Measurements from ENCODE around the gene KRT78. TPM values are rescaled to one million over a fixed set of nuclear protein-coding genes. Genes with fewer than 3 reads are reported as not detected.
"Not testable (repeated sequence)": the region's sequence is repeated elsewhere in the genome, so short reads cannot be mapped to it uniquely, and the experiment has no call there.

KRT78 gene
- total RNA-seq, 1 experiment from 2014 or later = not detected

- DNase-seq (ENCODE audit: low read depth) = no peak
Measured at GRCh38 chr12:52872644-52873389, 24.0 kb upstream of the KRT78 start.

GRCh38 chr12:52871291-52872039 is 22.7 kb upstream of the KRT78 start:
- DNase-seq (ENCODE audit: low read depth) = peak; percentile 82

GRCh38 chr12:52870361-52871290 is 21.8 kb upstream of the KRT78 start:
- DNase-seq (ENCODE audit: low read depth) = peak; percentile 69

GRCh38 chr12:52867642-52868041 is 18.8 kb upstream of the KRT78 start:
- DNase-seq (ENCODE audit: low read depth) = no peak

GRCh38 chr12:52867152-52867551 is 18.4 kb upstream of the KRT78 start:
- DNase-seq (ENCODE audit: low read depth) = no peak

- peak; percentile 78 for DNase-seq (ENCODE audit: low read depth)
Measured at GRCh38 chr12:52865090-52865944, 16.5 kb upstream of the KRT78 start.

GRCh38 chr12:52862023-52862422 is 13.2 kb upstream of the KRT78 start:
- no peak for DNase-seq (ENCODE audit: low read depth)

- no peak for DNase-seq (ENCODE audit: low read depth)
Measured at GRCh38 chr12:52861511-52861910, 12.7 kb upstream of the KRT78 start.

GRCh38 chr12:52860102-52860823 is 11.5 kb upstream of the KRT78 start:
- DNase-seq (ENCODE audit: low read depth) = peak; percentile 44

GRCh38 chr12:52857500-52857899 is 8.7 kb upstream of the KRT78 start:
- no peak for DNase-seq (ENCODE audit: low read depth)

GRCh38 chr12:52856787-52857186 is 8.0 kb upstream of the KRT78 start:
- no peak for DNase-seq (ENCODE audit: low read depth)

GRCh38 chr12:52856077-52856476 is 7.3 kb upstream of the KRT78 start:
- not testable (repeated sequence) for DNase-seq (ENCODE audit: low read depth)

GRCh38 chr12:52851787-52852186 is 3.0 kb upstream of the KRT78 start:
- DNase-seq (ENCODE audit: low read depth) = no peak

- DNase-seq (ENCODE audit: low read depth) = no peak
Measured at GRCh38 chr12:52850681-52851080, 1.9 kb upstream of the KRT78 start.

- no peak for DNase-seq (ENCODE audit: low read depth)
Measured at GRCh38 chr12:52849511-52849910, 717 bp upstream of the KRT78 start.

GRCh38 chr12:52847335-52848102 is 1.3 kb downstream of the KRT78 start:
- peak; percentile 90 for DNase-seq (ENCODE audit: low read depth)

- DNase-seq (ENCODE audit: low read depth) = no peak
Measured at GRCh38 chr12:52846356-52846970, 2.3 kb downstream of the KRT78 start.

- DNase-seq (ENCODE audit: low read depth) = no peak
Measured at GRCh38 chr12:52845946-52846345, 2.8 kb downstream of the KRT78 start.

- DNase-seq (ENCODE audit: low read depth) = no peak
Measured at GRCh38 chr12:52844386-52844785, 4.4 kb downstream of the KRT78 start.

Data from HT1080 (cell line).